HG03469 (cell line): ENCODE data around the gene AJUBA.
"Not testable (repeated sequence)": the region's sequence is repeated elsewhere in the genome, so short reads cannot be mapped to it uniquely, and the experiment has no call there.

Experiments used
- ATAC-seq: cut with Tn5 transposase; IDR thresholded peaks from one replicate; pipeline ENCODE4 v1.9.1; 2021; ENCODE audit warnings: mild to moderate bottlenecking, moderate library complexity, moderate number of reproducible peaks; ENCODE audit not compliant: unreplicated experiment

Gene AJUBA

DNA sequence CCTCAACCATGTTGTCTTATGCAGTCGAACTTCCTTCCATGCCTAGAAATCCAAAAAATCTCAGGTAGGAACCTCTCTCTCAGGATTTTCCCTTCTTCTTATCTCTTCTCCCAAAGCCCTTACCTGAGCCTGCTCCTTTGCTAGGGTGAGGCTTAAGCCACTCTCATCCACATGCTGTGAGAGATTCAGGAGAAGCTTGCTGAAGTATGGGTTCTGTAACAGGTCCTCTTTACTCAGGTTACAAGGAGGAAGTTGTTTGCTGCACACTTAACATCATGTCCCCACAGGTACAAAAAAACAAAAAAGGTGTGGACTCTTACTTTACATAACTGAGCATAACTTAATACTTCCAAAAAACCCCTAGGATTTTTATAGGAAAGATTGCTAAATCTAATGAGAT lies 29.9 kb downstream of the AJUBA start:
- no peak for ATAC-seq

DNA sequence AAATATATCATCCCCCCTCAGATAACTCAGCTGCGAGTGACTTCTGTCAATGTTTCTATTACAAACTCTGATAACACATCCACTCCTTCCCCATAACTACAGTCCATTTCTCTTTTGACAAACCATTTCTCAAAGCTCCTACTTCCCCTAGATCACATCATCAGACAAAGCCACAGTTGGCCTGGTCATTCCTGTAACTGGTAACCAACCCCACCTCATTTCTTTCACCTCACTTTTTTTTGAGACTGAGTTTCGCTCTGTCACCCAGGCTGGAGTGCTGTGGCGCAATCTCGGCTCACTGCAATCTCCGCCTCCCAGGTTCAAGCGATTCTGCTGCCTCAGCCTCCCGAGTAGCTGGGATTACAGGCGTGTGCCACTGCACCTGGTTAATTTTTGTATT lies 30.6 kb downstream of the AJUBA start:
- not testable (repeated sequence) for ATAC-seq

DNA sequence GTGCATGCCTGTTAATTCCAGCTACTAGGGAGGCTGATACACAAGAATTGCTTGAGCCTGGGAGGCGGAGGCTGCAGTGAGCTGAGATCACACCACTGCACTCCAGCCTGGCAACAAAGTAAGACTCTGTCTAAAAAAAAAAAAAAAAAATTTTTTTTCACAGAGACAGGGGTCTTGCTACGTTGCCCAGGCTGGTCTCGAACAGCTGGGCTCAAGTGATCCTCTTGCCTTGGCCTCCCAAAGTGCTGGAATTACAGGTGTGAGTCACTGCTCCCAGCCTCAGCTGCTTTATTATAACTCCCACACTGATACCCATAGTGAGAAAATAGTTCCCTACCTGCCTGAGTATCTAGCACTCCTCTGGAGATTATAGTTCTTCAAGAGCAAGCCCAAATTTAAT lies 36.7 kb downstream of the AJUBA start:
- ATAC-seq, result no peak

DNA sequence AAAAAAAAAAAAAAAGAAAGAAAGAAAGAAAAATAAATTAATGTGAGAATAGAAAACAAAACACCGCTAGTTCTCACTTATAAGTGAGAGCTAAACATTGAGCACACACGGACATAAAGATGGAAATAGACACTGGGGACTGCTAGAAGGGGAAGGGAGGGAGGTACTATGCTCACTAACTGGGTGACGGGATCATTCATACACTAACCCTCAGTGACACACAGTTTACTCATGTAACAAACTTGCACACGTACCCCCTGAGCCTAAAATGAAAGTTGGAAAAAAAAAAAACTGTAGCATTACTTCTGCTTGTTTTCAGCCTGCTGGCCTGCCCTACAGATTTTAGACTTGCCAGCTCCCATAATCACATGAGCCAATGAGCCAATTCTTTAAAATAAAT lies 42.7 kb downstream of the AJUBA start:
- ATAC-seq, result no peak

DNA sequence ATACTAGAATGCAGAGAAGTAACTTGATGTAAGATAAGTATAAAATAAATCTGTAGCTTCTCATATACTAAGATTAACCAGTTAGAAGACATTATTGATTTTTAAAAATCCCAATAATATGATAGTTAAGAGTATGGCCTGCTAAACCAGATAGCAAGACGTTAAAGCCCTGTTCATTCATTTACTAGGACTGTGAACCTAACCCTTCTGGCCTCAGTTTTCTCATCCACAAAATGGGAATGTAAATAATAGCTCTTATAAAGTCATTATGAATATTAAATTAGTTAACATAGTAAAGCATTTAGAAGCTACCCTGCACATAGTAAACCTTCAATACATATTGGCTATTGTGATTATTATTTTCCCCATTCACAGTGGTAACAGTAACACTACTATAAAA lies 47.2 kb downstream of the AJUBA start:
- ATAC-seq, result no peak

DNA sequence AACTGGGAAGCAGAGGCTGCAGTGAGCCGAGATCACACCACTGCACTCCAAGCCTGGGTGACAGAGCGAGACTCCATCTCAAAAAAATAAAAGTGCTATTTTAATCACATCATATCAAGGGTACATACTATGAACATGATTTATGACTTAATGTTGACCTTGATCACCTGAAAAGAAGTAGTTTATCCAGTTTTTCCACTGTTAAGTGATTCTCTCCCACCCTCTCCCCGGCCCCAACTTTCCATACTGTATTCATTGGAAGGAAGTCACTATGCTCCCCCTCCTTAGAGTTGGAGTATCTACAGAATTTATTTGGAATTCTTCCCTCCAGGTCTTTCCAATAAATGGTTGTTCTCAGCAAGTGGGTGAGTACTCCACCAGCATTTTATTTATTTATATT lies 50.2 kb downstream of the AJUBA start:
- no peak for ATAC-seq

DNA sequence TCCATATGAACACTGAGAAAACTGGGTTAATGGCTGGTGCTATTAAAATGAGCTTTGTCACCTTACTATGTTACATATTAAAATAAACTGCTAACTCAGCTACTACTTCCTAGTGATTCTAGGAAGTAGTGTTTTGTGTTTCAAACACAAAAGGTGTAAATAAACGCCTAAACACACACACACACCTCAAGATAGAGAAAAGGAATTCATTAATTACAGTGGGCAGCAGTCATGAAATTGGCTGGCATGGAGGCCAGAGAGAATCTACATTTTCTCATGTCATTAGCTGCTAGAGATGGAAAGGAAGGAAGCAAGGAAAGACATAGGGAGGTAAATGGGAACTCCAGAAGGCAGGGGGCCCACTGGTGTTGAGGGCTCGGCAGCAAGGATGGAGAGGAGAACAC lies 52.4 kb downstream of the AJUBA start:
- ATAC-seq, result no peak

DNA sequence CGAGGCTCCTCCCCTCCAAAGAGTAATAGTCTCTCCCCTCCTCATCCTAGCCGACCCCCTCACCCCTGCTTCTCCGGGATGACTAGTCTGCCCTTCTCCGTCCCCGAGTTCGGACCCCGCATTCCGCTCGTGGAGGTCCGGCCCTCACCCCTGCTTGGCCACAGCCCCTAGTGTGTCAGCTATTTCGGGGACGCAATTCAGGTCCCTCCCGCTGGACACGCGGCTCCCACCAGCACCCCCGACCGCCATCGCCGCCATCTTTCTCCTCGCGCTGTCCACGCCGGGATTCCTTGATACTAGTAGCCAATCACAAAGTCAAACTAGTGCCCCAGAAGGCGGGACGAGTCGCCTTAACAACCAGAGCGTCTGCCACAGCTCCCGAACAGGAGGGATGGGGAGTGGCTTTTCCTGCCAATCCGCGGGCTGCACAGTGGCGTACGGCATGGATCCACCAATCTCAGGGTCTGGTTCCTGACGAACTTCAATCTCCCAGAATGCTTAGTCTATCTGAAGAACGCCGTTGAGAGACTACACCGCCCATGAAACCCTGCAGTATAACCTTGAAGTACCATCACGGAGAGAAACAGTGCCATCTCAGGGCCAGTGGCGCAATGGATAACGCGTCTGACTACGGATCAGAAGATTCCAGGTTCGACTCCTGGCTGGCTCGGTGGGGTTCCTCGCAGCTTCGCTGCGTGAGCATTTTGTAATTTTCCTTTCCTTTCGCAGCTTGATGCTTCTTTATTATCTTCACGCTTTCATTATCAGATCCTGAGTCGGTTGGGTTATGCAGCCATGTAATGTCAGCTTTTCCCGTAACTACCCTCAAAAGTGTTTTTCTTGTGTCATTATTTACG lies 53.0 kb downstream of the AJUBA start, which contains the start of gene PRMT5:
TSS of gene PRMT5 (minus strand) at position 273 of the 857 bp plus-strand sequence. CDS start at position 258, 15 bp downstream.
- peak; percentile 81 for ATAC-seq

DNA sequence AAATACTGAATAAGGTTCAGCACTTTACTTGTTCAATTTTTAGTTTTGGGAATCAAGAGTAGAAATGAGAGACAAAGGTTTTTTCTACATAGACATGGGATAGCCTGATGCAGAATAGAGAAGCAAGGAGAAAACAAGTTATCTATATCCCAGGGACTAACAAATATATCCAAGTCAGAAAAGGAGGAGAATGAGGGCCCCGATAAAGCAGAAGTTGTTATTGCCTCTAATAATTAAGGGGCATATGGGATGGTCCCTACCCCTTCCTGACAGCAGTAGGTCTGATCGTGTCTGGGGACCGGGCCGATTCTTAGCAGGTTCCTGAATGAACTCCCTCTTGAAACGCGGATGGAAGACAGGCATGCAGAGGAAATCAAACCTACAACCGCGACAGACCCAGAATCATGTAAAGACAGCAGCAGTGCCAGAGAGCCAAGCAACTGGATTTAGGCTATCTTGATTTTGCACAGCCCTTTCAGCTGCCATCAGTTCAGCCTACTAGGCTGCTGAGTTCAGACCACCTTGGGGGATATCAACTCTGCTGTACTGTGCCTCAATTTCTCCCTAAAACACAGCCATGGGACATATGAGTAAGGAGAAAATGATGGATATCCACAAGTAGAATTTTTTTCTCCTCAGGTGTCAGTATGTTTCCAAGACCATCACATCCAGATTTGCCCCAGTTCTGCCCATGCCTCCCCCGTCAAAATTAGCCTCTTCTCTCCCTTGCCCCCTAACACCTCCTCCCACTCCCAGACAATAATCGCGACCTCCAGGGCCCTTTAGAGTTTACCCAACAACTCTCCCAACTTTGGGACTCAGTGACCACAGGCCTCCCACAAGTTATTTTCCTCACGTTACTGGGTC lies 53.9 kb downstream of the AJUBA start:
- ATAC-seq, result no peak

DNA sequence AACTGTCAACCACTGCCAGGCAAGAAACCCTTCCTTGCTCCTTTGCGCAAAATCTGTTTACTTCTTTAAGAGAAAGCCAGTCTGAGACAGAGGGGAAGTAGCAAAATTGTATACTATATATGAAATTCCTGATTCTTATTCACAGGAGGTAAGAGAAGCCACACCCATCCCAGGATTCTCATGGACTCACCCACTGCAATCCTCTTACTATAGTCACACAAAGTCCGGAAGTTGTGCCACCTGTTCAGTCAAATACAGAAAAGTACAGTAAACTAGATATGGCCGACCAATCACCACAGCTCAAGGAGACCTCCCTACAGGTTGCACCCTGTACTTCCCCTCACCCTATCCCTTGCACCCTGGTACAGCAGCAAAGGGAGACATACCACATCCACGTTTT lies 56.0 kb downstream of the AJUBA start:
- no peak for ATAC-seq

DNA sequence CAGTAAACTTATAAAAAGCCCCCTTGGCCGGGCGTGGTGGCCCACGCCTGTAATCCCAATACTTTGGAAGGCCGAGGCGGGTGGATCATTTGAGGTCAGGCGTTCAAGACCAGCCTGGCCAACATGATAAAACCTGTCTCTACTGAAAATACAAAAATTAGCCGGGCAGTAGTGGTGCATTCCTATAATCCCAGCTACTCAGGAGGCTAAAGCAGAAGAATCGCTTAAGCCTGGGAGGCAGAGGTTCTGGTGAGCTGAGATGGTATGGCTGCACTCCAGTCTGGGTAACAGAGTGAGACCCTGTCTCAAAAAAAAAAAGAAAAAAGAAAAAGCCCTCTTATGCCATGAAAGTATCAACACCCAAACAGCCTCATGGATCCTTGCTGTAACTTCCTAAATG lies 56.8 kb downstream of the AJUBA start:
- no peak for ATAC-seq

DNA sequence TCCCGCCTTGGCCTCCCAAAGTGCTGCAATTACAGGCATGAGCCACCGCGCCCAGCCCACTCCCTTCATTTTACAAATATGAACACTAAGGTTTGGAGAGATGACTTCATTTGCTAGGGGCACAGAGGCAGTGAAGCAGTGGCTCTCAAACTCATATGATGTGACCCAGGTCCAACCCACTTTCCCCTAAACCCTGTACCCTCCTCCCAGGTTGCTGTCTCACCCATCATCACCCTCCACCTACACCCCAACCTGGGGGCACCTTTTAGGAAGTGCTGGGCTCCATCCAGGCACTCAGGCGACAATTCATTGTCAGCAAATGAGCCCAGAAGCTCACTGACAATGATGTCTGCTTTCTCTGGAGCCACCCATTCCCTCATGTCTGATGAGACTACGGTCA lies 58.6 kb downstream of the AJUBA start:
- ATAC-seq, result no peak

DNA sequence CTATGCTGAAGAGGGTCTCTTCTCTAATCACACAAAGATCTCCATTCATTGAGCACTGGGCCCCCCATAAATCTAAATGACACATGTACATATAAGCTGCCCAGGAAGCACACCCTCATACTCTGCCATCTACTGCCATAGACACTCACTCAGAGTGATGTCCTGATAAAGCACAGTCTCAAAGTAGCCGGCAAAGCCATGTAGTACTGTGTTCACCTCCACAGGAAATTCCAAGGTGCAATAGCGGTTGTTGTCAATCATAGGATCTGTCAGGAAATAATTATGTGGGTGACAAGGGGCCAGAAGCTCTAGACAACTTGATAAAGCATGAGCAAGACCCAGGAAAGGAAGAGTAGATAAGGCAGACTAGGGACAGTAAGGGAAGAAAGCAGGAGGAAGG lies 60.1 kb downstream of the AJUBA start:
- no peak for ATAC-seq
